ENCODE data around the gene HLA-DOA.

The HLA-DOA gene

GRCh38 chr6:32977953-32978324, 31.5 kb downstream of the HLA-DOA start:
- DNase-seq (ENCODE audit: low read depth): no peak
- no peak for TF ChIP-seq CTCF (conservative IDR thresholded peaks at IDR 0.05; ENCODE audit: low read depth, low read length)
- no peak overlapping the region for H3K4me3 ChIP-seq (ENCODE audit: low read length)

- no peak for TF ChIP-seq CTCF (conservative IDR thresholded peaks at IDR 0.05; ENCODE audit: low read depth, low read length)
- DNase-seq (ENCODE audit: low read depth): no peak
- H3K4me3 ChIP-seq (ENCODE audit: low read length): no peak overlapping the region
Measured at GRCh38 chr6:32977272-32977952, 32.0 kb downstream of the HLA-DOA start.

GRCh38 chr6:32976334-32977069, 32.9 kb downstream of the HLA-DOA start:
- DNase-seq (ENCODE audit: low read depth): no peak
- TF ChIP-seq CTCF (conservative IDR thresholded peaks at IDR 0.05; ENCODE audit: low read depth, low read length): no peak
- peak overlapping the region; percentile 6 for H3K4me3 ChIP-seq (ENCODE audit: low read length)

- DNase-seq (ENCODE audit: low read depth): no peak
- TF ChIP-seq CTCF (conservative IDR thresholded peaks at IDR 0.05; ENCODE audit: low read depth, low read length): no peak
- peak overlapping the region; percentile 85 for H3K4me3 ChIP-seq (ENCODE audit: low read length)
Measured at GRCh38 chr6:32975886-32976285, 33.5 kb downstream of the HLA-DOA start.

- no peak for DNase-seq (ENCODE audit: low read depth)
- peak overlapping the region; percentile 85 for H3K4me3 ChIP-seq (ENCODE audit: low read length)
- TF ChIP-seq CTCF (conservative IDR thresholded peaks at IDR 0.05; ENCODE audit: low read depth, low read length): no peak
Measured at GRCh38 chr6:32974541-32975308, 34.7 kb downstream of the HLA-DOA start.

- peak; percentile 42 for DNase-seq (ENCODE audit: low read depth)
- TF ChIP-seq CTCF (conservative IDR thresholded peaks at IDR 0.05; ENCODE audit: low read depth, low read length): no peak
- H3K4me3 ChIP-seq (ENCODE audit: low read length): peak overlapping the region; percentile 85
Measured at GRCh38 chr6:32974016-32974333, 35.4 kb downstream of the HLA-DOA start.
